H54 (cell line): Measurements from ENCODE around the gene UVSSA.
"Not testable (repeated sequence)": the region's sequence is repeated elsewhere in the genome, so short reads cannot be mapped to it uniquely, and the experiment has no call there.

Source experiments
- DNase-seq: peaks from one replicate; pipeline ENCODE4 v3.0.0; 2011; ENCODE audit warnings: low spot score, mixed read lengths; ENCODE audit not compliant: insufficient read length
- FAIRE-seq: peaks from 3 replicates; lab custom pipeline; 2011; peaks lifted over from hg19 to GRCh38; lab: Jason Lieb, UNC
- POLR2A ChIP-seq: IDR thresholded peaks from 2 replicates; pipeline ENCODE4 v1.6.1; 2011; ENCODE audit warnings: low read depth, mild to moderate bottlenecking, low read length

Gene UVSSA

DNA sequence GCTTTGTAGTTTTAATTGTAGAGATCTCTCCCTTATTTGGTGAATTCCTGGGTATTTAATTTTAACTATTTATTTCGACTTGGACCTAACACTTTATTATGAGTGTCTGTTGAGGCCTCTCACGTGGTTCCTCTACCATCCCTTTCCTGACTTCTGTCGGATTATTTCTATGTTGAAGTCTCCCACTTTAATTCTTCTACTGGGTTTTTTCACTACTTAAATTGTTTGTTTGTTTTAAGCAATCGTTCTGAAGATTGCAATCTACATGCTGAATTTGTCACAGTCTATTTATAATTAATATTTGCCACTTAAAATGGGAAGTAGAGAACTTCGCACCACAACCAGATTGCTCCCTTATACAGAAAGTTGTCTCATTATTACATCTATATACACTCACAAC is 80.0 kb downstream of the UVSSA start:
- no peak for TF ChIP-seq POLR2A
- no peak for DNase-seq
- FAIRE-seq, result no peak

DNA sequence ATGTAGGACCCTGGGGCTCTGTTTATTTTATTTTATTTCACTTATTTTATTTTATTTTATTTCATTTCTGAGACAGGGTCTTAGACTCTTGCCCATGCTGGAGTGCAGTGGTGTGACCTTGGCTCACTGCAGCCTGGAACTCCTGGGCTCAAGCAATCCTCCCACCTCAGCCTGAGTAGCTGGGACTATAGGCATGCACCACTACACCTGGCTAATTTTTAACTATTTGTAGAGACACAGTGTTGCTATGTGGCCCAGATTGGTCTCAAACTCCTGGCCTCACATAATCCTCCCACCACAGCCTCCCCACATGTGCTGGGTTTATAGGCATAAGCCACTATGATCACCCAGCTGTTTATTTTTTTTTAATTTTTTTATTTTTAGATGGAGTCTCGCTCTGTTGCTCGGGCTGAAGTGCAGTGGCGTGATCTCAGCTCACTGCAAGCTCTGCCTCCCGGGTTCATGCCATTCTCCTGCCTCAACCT is 96.7 kb downstream of the UVSSA start:
- not testable (repeated sequence) for DNase-seq, FAIRE-seq
